Glutamatergic neuron (in vitro differentiated cells): ENCODE results near the gene LDLRAD3. TPM values are rescaled to one million over a fixed set of nuclear protein-coding genes. Genes with fewer than 3 reads are reported as not detected.

Experiments used
- DNase-seq: peaks from one replicate; pipeline ENCODE4 v3.0.0; 2022
- H3K27ac Mint-ChIP-seq: one replicate; pipeline ENCODE4 v1.8.0; 2020; ENCODE audit warnings: mild to moderate bottlenecking, mixed read lengths, inconsistent platforms; ENCODE audit not compliant: unreplicated experiment
- H3K27me3 Mint-ChIP-seq: one replicate; pipeline ENCODE4 v1.8.0; 2020; ENCODE audit warnings: mild to moderate bottlenecking, moderate library complexity, mixed read lengths, inconsistent platforms; ENCODE audit not compliant: unreplicated experiment
- H3K36me3 Mint-ChIP-seq: one replicate; pipeline ENCODE4 v1.8.0; 2020; ENCODE audit warnings: mild to moderate bottlenecking, mixed read lengths, inconsistent platforms; ENCODE audit not compliant: unreplicated experiment
- H3K4me1 Mint-ChIP-seq: one replicate; pipeline ENCODE4 v1.8.0; 2020; ENCODE audit warnings: mild to moderate bottlenecking, low read depth, mixed read lengths, inconsistent platforms; ENCODE audit not compliant: unreplicated experiment
- H3K4me3 Mint-ChIP-seq: one replicate; pipeline ENCODE4 v1.8.0; 2020; ENCODE audit warnings: mild to moderate bottlenecking, mixed read lengths, inconsistent platforms; ENCODE audit not compliant: unreplicated experiment
- H3K9me3 Mint-ChIP-seq: one replicate; pipeline ENCODE4 v1.8.0; 2020; ENCODE audit warnings: mild to moderate bottlenecking, moderate library complexity, mixed read lengths, inconsistent platforms; ENCODE audit not compliant: unreplicated experiment
- CTCF ChIP-seq: fragments of 200-600 bp; sonication (generic); IDR thresholded peaks from one replicate; pipeline ENCODE4 v1.5.0; 2021; ENCODE audit not compliant: partially characterized antibody, unreplicated experiment
- total RNA-seq: library from RNA; stranded (reverse); fragmentation: NEBNext Ultra II Directional; extraction: Animal tissue kit (Norgen Biotek cat#: 25700); gene quantifications from one replicate; pipeline ENCODE4 v1.2.1, GENCODE V29; 2021; ENCODE audit not compliant: unreplicated experiment

Gene LDLRAD3
- total RNA-seq, 1 donor from 2014 or later, result 59.9 TPM

GRCh38 chr11:35945137-35945518 is 1.3 kb downstream of the LDLRAD3 start:
- H3K27me3 Mint-ChIP-seq, result peaks cover 5% of the 10 kb centered on the region
- peaks cover 14% of the 10 kb centered on the region for H3K9me3 Mint-ChIP-seq
- no peak for DNase-seq
- H3K4me3 Mint-ChIP-seq, result peak overlapping the region; percentile 96
- peak overlapping the region; percentile 93 for H3K27ac Mint-ChIP-seq
- peaks cover 7% of the 10 kb centered on the region for H3K36me3 Mint-ChIP-seq
- TF ChIP-seq CTCF, result no peak
- H3K4me1 Mint-ChIP-seq, result peaks cover 45% of the 10 kb centered on the region

GRCh38 chr11:35946766-35947165 is 2.9 kb downstream of the LDLRAD3 start:
- no peak for TF ChIP-seq CTCF
- Mint-ChIP-seq H3K9me3 (peaks cover 14% of the 10 kb centered on the region), H3K27ac (no peak overlapping the region), H3K27me3 (peaks cover 5% of the 10 kb centered on the region), H3K4me3 (peak overlapping the region; percentile 96), H3K36me3 (peaks cover 7% of the 10 kb centered on the region), H3K4me1 (peaks cover 51% of the 10 kb centered on the region)
- DNase-seq, result no peak

GRCh38 chr11:35947437-35947836 is 3.6 kb downstream of the LDLRAD3 start:
- no peak for TF ChIP-seq CTCF
- DNase-seq, result no peak
- H3K27ac Mint-ChIP-seq, result no peak overlapping the region
- H3K27me3 Mint-ChIP-seq, result peaks cover 5% of the 10 kb centered on the region
- peaks cover 53% of the 10 kb centered on the region for H3K4me1 Mint-ChIP-seq
- H3K36me3 Mint-ChIP-seq, result peaks cover 7% of the 10 kb centered on the region
- peaks cover 14% of the 10 kb centered on the region for H3K9me3 Mint-ChIP-seq
- no peak overlapping the region for H3K4me3 Mint-ChIP-seq

GRCh38 chr11:35949242-35949641 is 5.4 kb downstream of the LDLRAD3 start:
- no peak for DNase-seq
- H3K27me3 Mint-ChIP-seq, result peaks cover 3% of the 10 kb centered on the region
- H3K27ac Mint-ChIP-seq, result no peak overlapping the region
- no peak for TF ChIP-seq CTCF
- peaks cover 7% of the 10 kb centered on the region for H3K36me3 Mint-ChIP-seq
- no peak overlapping the region for H3K4me3 Mint-ChIP-seq
- H3K9me3 Mint-ChIP-seq, result peaks cover 12% of the 10 kb centered on the region
- H3K4me1 Mint-ChIP-seq, result peaks cover 51% of the 10 kb centered on the region

GRCh38 chr11:35950082-35950481 is 6.2 kb downstream of the LDLRAD3 start:
- no peak overlapping the region for H3K4me3 Mint-ChIP-seq

More at GRCh38 chr11:35950082-35950481, 6.2 kb downstream of the LDLRAD3 start:
- Mint-ChIP-seq H3K27me3 (peaks cover 3% of the 10 kb centered on the region), H3K9me3 (peaks cover 9% of the 10 kb centered on the region), H3K27ac (no peak overlapping the region), H3K4me1 (peaks cover 48% of the 10 kb centered on the region), H3K36me3 (peaks cover 7% of the 10 kb centered on the region)
- no peak for DNase-seq
- no peak for TF ChIP-seq CTCF
